WTC11 (cell line): ENCODE measurements around the gene KLHL22. TPM values are rescaled to one million over a fixed set of nuclear protein-coding genes. Genes with fewer than 3 reads are reported as not detected.

Experiments
- ATAC-seq: fragments of 200-7000 bp; cut with Tn5 transposase; 2 replicates; pipeline ENCODE4 v1.10.0; 2021; ENCODE audit warnings: mild to moderate bottlenecking, moderate library complexity
- CTCF ChIA-PET: fragments of 300-600 bp; sonication (Branson Sonifier 250); formaldehyde crosslinking; loops from one replicate; lab custom pipeline; 2021; ENCODE audit warnings: antibody characterized with exemption; lab: Charles Lee
- POLR2A ChIA-PET: fragments of 350-600 bp; sonication (Branson Sonifier 250); formaldehyde crosslinking; loops from one replicate; lab custom pipeline; 2021; ENCODE audit warnings: antibody characterized with exemption; lab: Charles Lee
- DNase-seq: peaks from one replicate; pipeline ENCODE4 v3.0.0; 2021; ENCODE audit warnings: low spot score
- H3K27ac Mint-ChIP-seq: 2 replicates; pipeline ENCODE4 v1.8.0; 2021; ENCODE audit warnings: mixed read lengths
- H3K27me3 Mint-ChIP-seq: 2 replicates; pipeline ENCODE4 v1.8.0; 2021; ENCODE audit warnings: low read depth, mild to moderate bottlenecking, moderate library complexity, mixed read lengths
- H3K36me3 Mint-ChIP-seq: 2 replicates; pipeline ENCODE4 v1.8.0; 2021; ENCODE audit warnings: mixed read lengths
- H3K4me1 Mint-ChIP-seq: 2 replicates; pipeline ENCODE4 v1.8.0; 2022; ENCODE audit warnings: mixed read lengths
- H3K4me3 Mint-ChIP-seq: 2 replicates; pipeline ENCODE4 v1.8.0; 2021; ENCODE audit warnings: mild to moderate bottlenecking, moderate library complexity, mixed read lengths
- H3K9me3 Mint-ChIP-seq: 2 replicates; pipeline ENCODE4 v1.8.0; 2021; ENCODE audit warnings: mixed read lengths
- AR ChIP-seq: fragments of 250-450 bp; sonication (Bioruptor Pico); IDR thresholded peaks from 2 replicates; pipeline ENCODE4 v1.9.0; 2021; ENCODE audit warnings: mild to moderate bottlenecking
- ATF3 ChIP-seq: sonication (generic); formaldehyde crosslinking; conservative IDR thresholded peaks from 2 replicates; pipeline ENCODE4 v1.8.1; 2022; ENCODE audit warnings: mild to moderate bottlenecking, missing genetic modification reagents
- CTCF ChIP-seq: fragments of 200-600 bp; IDR thresholded peaks from 2 replicates; pipeline ENCODE4 v1.8.0; 2022; ENCODE audit warnings: antibody characterized with exemption
- E2F1 ChIP-seq: sonication (generic); formaldehyde crosslinking; IDR thresholded peaks from 2 replicates; pipeline ENCODE4 v1.8.0; 2022; ENCODE audit warnings: mild to moderate bottlenecking, missing genetic modification reagents
- ERG ChIP-seq: fragments of 250-450 bp; sonication (Bioruptor Pico); IDR thresholded peaks from 2 replicates; pipeline ENCODE4 v1.8.0; 2021; ENCODE audit warnings: mild to moderate bottlenecking
- ETV6 ChIP-seq: sonication (generic); formaldehyde crosslinking; IDR thresholded peaks from 2 replicates; pipeline ENCODE4 v1.8.1; 2022; ENCODE audit warnings: mild to moderate bottlenecking, missing genetic modification reagents
- FOXJ3 ChIP-seq: sonication (generic); formaldehyde crosslinking; IDR thresholded peaks from 2 replicates; pipeline ENCODE4 v1.9.0; 2021; ENCODE audit warnings: missing genetic modification reagents, mild to moderate bottlenecking, borderline replicate concordance
- JUN ChIP-seq: sonication (generic); formaldehyde crosslinking; IDR thresholded peaks from 2 replicates; pipeline ENCODE4 v1.8.0; 2023; ENCODE audit warnings: mild to moderate bottlenecking, missing genetic modification reagents
- MYBL2 ChIP-seq: sonication (generic); formaldehyde crosslinking; IDR thresholded peaks from 2 replicates; pipeline ENCODE4 v1.8.1; 2023; ENCODE audit warnings: mild to moderate bottlenecking, moderate library complexity, missing genetic modification reagents
- NFATC4 ChIP-seq: fragments of 250-450 bp; sonication (Bioruptor Pico); IDR thresholded peaks from 2 replicates; pipeline ENCODE4 v1.9.0; 2021; ENCODE audit warnings: mild to moderate bottlenecking
- NFYB ChIP-seq: sonication (generic); formaldehyde crosslinking; conservative IDR thresholded peaks from 2 replicates; pipeline ENCODE4 v1.8.0; 2022; ENCODE audit warnings: low read depth, missing genetic modification reagents
- RORB ChIP-seq: fragments of 250-450 bp; sonication (Bioruptor Pico); IDR thresholded peaks from 2 replicates; pipeline ENCODE4 v1.9.0; 2021; ENCODE audit warnings: mild to moderate bottlenecking
- SP1 ChIP-seq: sonication (generic); formaldehyde crosslinking; conservative IDR thresholded peaks from 2 replicates; pipeline ENCODE4 v1.8.1; 2022; ENCODE audit warnings: missing genetic modification reagents
- TCF7 ChIP-seq: sonication (generic); formaldehyde crosslinking; IDR thresholded peaks from 2 replicates; pipeline ENCODE4 v1.8.0; 2022; ENCODE audit warnings: mild to moderate bottlenecking, low read depth, missing genetic modification reagents, moderate library complexity
- TP53 ChIP-seq: sonication (generic); formaldehyde crosslinking; IDR thresholded peaks from 2 replicates; pipeline ENCODE4 v1.8.1; 2023; ENCODE audit warnings: mild to moderate bottlenecking, missing genetic modification reagents
- ZMAT4 ChIP-seq: fragments of 250-450 bp; sonication (Bioruptor Pico); IDR thresholded peaks from 2 replicates; pipeline ENCODE4 v1.9.0; 2021; ENCODE audit warnings: mild to moderate bottlenecking
- ZNF232 ChIP-seq: sonication (generic); formaldehyde crosslinking; IDR thresholded peaks from 2 replicates; pipeline ENCODE4 v1.8.0; 2022; ENCODE audit warnings: mild to moderate bottlenecking, missing genetic modification reagents
- ZNF396 ChIP-seq: fragments of 250-450 bp; sonication (Bioruptor Pico); IDR thresholded peaks from 2 replicates; pipeline ENCODE4 v1.8.0; 2021; ENCODE audit warnings: mild to moderate bottlenecking, moderate library complexity, borderline replicate concordance
- ZSCAN18 ChIP-seq: fragments of 250-450 bp; sonication (Bioruptor Pico); IDR thresholded peaks from 2 replicates; pipeline ENCODE4 v2.1.2; 2022; ENCODE audit warnings: mild to moderate bottlenecking, moderate library complexity
- total RNA-seq: library from RNA; stranded (reverse); gene quantifications from 3 replicates; pipeline ENCODE4 v1.2.3, GENCODE V29; 2021

The KLHL22 gene
- total RNA-seq, 1 experiment from 2014 or later, result 15.7 TPM

- TF ChIP-seq MYBL2 (CRISPR knock-in tag), result no peak
- no peak for TF ChIP-seq SP1 (CRISPR knock-in tag)
- no peak for TF ChIP-seq TCF7 (CRISPR knock-in tag)
- TF ChIP-seq AR (CRISPR knock-in tag), result no peak
Measured at GRCh38 chr22:20403779-20404140, 91.8 kb downstream of the KLHL22 start (continued).

- ATAC-seq, result no peak
- no peaks in the 10 kb centered on the region; the same call in 1 of the 2 replicates for H3K27me3 Mint-ChIP-seq
- peaks cover 7% of the 10 kb centered on the region for H3K4me1 Mint-ChIP-seq
- TF ChIP-seq NFATC4, result no peak
- no peak for TF ChIP-seq ZNF232 (CRISPR knock-in tag)
- TF ChIP-seq ZMAT4 (CRISPR knock-in tag), result no peak
- TF ChIP-seq ETV6 (CRISPR knock-in tag), result no peak
- no peak for TF ChIP-seq ERG (CRISPR knock-in tag)
- no peak for TF ChIP-seq ZSCAN18 (CRISPR knock-in tag)
- no peak for TF ChIP-seq CTCF
- TF ChIP-seq JUN (CRISPR knock-in tag), result no peak
- TF ChIP-seq ATF3 (CRISPR knock-in tag), result no peak
- TF ChIP-seq NFYB (CRISPR knock-in tag), result no peak
- no peak for TF ChIP-seq TP53 (CRISPR knock-in tag)
- TF ChIP-seq FOXJ3 (CRISPR knock-in tag), result no peak
- TF ChIP-seq ZNF396, result no peak
- TF ChIP-seq RORB (CRISPR knock-in tag), result no peak
- TF ChIP-seq SP1 (CRISPR knock-in tag), result no peak
- TF ChIP-seq E2F1, result no peak
- peaks cover 44% of the 10 kb centered on the region for H3K36me3 Mint-ChIP-seq
- DNase-seq, result no peak
- ChIA-PET POLR2A (no interaction called here), CTCF (interaction anchor here (0.6 kb wide), 1 partner anchor 343 kb away, joined by 4 read pairs; no protein-coding TSS in a partner anchor)
- no peak overlapping the region for H3K4me3 Mint-ChIP-seq
- H3K27ac Mint-ChIP-seq, result no peak overlapping the region
- H3K9me3 Mint-ChIP-seq, result no peaks in the 10 kb centered on the region
Measured at GRCh38 chr22:20402960-20403778, 92.4 kb downstream of the KLHL22 start.
